Colonic mucosa (tissue), 4 donors: Measurements from ENCODE around the gene CCDC27. TPM values are rescaled to one million over a fixed set of nuclear protein-coding genes. Genes with fewer than 3 reads are reported as not detected.

Experiments used
- DNase-seq: peaks from one replicate; pipeline ENCODE4 v3.0.0-alpha.2; 2020
- H3K27ac ChIP-seq: fragments of 200-600 bp; one replicate; pipeline ENCODE4 v1.8.0; 2021
- H3K27me3 ChIP-seq: fragments of 200-600 bp; one replicate; pipeline ENCODE4 v1.8.0; 2021
- H3K36me3 ChIP-seq: fragments of 200-600 bp; one replicate; pipeline ENCODE4 v1.8.0; 2021
- H3K4me1 ChIP-seq: fragments of 200-600 bp; one replicate; pipeline ENCODE4 v1.8.0; 2021; ENCODE audit warnings: mild to moderate bottlenecking
- H3K4me3 ChIP-seq: fragments of 200-600 bp; one replicate; pipeline ENCODE4 v1.8.0; 2021
- H3K9ac ChIP-seq, 2 donors: one replicate each; pipeline ENCODE4 v1.7.0; 2013; ENCODE audit warnings: control low read depth in 2 of 2, low read depth in 2 of 2, low read length in 2 of 2
- H3K9me3 ChIP-seq: fragments of 200-600 bp; one replicate; pipeline ENCODE4 v1.8.0; 2021
- intact Hi-C: fragments of 100-400 bp; cut with DNase I; formaldehyde crosslinking; loops from one replicate; pipeline ENCODE4 v1.14.1; 2022
- total RNA-seq, 2 donors: library from RNA; stranded (reverse); fragmentation: NEBNext Ultra II Directional in 1 of 2; extraction: Animal tissue kit (Norgen Biotek cat#: 25700) in 1 of 2; gene quantifications; one replicate each; pipeline ENCODE4 v1.2.1, GENCODE V29; 2021
- TF ChIP-seq, protein P1 (sequence below): fragments of 200-600 bp; IDR thresholded peaks from one replicate; pipeline ENCODE4 v1.8.0; 2022; ENCODE audit warnings: antibody characterized with exemption, mild to moderate bottlenecking
- donor health status: healthy.
- donor health status: DM: no; HTN: no; CAD: no.
- donor health status: DM: no; HTN: no; CAD: no.

Gene CCDC27
- total RNA-seq, 2 donors from 2014 or later, result not detected

DNA sequence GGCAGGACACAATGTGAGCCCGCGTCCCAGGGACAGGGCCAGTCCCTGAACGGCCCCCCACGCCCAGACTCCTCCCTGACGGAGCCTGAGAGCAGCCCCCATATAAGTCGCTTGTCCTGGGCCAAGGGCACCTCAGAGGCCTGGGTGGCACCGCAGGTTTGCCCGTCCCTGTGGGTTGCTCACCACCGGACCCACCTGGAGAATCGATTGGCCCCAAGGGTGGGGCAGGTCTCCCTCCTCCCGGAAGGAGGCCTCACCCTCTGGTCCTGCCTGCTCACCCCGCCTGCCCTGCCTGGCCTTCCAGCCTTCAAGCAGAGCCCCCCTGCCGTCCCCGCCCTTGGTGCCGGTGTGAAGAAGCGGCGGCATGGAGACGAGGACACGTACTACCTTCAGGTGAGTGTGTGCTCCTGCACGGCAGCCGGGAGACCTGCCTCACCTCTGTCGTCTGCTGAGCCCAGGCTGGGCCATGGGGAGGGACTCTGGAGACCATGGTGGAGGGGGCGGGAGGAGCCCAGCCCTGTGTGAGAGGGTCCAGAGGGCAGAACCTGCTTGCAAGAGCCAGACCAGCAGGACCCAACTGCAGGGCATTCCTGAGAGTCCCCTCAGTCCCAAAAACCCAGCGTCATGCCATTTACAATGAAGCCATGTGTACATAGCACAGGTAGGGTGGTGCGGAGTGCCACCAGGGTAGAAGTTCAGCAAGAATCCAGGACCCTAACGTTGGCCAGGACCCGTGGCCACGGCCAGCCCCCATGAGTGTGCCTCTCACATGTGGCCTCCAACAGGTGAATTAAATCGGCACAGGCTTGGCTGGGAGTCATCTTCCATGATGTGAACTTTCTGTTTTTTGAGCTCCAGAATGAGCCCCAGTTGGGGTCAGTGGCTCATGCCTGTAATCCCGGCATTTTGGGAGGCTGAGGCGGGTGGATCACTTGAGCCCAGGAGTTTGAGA lies 24.1 kb upstream of the CCDC27 start:
- no peaks in the 10 kb centered on the region for H3K36me3 ChIP-seq
- intact Hi-C loops, result loop anchor here (10.0 kb wide), 1 partner anchor 233 kb away; no protein-coding TSS in a partner anchor
- TF ChIP-seq, protein P1, sequence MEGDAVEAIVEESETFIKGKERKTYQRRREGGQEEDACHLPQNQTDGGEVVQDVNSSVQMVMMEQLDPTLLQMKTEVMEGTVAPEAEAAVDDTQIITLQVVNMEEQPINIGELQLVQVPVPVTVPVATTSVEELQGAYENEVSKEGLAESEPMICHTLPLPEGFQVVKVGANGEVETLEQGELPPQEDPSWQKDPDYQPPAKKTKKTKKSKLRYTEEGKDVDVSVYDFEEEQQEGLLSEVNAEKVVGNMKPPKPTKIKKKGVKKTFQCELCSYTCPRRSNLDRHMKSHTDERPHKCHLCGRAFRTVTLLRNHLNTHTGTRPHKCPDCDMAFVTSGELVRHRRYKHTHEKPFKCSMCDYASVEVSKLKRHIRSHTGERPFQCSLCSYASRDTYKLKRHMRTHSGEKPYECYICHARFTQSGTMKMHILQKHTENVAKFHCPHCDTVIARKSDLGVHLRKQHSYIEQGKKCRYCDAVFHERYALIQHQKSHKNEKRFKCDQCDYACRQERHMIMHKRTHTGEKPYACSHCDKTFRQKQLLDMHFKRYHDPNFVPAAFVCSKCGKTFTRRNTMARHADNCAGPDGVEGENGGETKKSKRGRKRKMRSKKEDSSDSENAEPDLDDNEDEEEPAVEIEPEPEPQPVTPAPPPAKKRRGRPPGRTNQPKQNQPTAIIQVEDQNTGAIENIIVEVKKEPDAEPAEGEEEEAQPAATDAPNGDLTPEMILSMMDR, result no peak
- no peaks in the 10 kb centered on the region for H3K9me3 ChIP-seq
- DNase-seq, result no peak
- no peak overlapping the region for H3K27ac ChIP-seq
- H3K9ac ChIP-seq, result no peak overlapping the region
- no peaks in the 10 kb centered on the region for H3K27me3 ChIP-seq
- H3K4me3 ChIP-seq, result no peak overlapping the region
- no peaks in the 10 kb centered on the region for H3K4me1 ChIP-seq

DNA sequence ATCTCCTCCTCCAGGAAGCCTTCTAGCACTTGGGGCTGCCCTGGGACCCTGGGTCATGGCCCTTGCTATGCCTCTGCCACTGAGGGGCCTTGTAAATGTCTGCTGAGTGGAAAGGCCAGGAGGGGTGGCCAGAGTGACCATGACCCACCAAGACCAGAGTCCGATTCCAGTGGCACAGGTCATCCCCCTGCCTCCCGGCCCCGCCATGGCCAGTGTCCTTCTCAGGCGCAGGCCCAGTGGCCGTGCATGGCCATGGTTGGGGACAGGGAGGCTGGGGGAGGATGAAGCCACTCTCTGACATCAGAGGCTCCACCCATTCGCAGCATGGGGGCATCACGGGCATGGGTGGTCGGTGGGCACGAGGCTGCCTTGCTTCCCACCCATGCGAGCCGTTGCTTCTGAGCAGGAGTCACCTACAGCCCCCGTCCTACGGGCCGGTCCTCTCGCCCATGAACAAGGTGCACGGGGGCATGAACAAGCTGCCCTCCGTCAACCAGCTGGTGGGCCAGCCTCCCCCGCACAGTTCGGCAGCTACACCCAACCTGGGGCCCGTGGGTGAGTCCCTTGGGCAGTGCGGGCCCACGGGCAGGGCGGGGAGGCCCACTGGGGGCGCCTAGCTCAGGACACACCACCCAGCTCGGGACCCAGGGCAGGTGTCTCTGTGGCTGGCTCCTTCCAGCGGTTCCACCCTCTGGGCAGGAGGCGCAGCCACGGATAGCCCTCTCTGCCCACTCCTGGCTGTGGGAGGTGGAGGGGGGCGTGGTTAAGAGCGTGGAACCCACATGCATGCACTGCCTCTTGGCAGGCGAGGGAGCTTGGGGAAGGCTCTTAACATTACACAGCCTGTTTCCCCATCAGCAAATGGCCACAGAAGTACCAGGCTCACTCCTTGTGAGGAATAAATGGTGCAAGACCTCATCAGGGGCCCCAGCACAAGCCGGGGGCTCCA lies 22.4 kb upstream of the CCDC27 start:
- H3K27me3 ChIP-seq, result no peaks in the 10 kb centered on the region
- H3K9ac ChIP-seq, result no peak overlapping the region
- H3K4me1 ChIP-seq, result no peaks in the 10 kb centered on the region
- no peak overlapping the region for H3K27ac ChIP-seq
- no peaks in the 10 kb centered on the region for H3K9me3 ChIP-seq
- no peak overlapping the region for H3K4me3 ChIP-seq
- no peak for DNase-seq
- intact Hi-C loops, result loop anchor here (10.0 kb wide), 1 partner anchor 235 kb away; no protein-coding TSS in a partner anchor
- H3K36me3 ChIP-seq, result no peaks in the 10 kb centered on the region
- TF ChIP-seq, protein P1, result no peak

DNA sequence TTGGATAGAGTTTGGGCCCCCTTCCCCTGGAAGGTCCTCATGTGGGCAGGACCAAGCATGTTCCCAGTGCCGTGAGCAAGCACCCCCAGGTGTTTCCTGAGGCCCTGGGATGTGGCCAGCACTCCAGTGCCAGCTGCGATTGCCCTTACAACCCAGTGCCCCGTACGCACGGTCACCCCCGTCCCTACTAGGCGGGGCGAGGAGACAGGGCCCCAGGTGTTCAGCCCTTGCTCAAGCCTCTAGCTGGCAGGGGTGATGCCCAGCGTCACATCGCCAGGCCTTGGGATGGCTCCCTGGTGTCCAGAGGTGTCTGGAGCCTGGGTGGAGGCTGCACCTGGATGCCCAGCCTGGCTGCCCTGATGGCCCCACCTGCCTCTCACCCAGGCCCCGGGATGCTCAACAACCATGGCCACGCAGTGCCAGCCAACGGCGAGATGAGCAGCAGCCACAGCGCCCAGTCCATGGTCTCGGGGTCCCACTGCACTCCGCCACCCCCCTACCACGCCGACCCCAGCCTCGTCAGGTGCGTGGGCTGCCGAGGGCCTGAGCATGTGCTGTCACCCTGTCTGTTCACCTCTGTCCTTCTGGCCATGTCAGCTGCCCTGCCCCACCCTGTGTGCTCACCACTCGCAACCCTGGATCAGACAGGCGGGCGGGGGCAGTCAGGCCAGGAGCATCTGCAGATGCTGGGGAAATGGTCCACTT lies 21.6 kb upstream of the CCDC27 start:
- Histone ChIP-seq H3K36me3 (no peaks in the 10 kb centered on the region), H3K9ac (no peak overlapping the region), H3K4me3 (no peak overlapping the region), H3K9me3 (no peaks in the 10 kb centered on the region), H3K27ac (no peak overlapping the region), H3K4me1 (no peaks in the 10 kb centered on the region), H3K27me3 (no peaks in the 10 kb centered on the region)
- TF ChIP-seq, protein P1, result no peak
- no peak for DNase-seq
- intact Hi-C loops, result no loop called here

DNA sequence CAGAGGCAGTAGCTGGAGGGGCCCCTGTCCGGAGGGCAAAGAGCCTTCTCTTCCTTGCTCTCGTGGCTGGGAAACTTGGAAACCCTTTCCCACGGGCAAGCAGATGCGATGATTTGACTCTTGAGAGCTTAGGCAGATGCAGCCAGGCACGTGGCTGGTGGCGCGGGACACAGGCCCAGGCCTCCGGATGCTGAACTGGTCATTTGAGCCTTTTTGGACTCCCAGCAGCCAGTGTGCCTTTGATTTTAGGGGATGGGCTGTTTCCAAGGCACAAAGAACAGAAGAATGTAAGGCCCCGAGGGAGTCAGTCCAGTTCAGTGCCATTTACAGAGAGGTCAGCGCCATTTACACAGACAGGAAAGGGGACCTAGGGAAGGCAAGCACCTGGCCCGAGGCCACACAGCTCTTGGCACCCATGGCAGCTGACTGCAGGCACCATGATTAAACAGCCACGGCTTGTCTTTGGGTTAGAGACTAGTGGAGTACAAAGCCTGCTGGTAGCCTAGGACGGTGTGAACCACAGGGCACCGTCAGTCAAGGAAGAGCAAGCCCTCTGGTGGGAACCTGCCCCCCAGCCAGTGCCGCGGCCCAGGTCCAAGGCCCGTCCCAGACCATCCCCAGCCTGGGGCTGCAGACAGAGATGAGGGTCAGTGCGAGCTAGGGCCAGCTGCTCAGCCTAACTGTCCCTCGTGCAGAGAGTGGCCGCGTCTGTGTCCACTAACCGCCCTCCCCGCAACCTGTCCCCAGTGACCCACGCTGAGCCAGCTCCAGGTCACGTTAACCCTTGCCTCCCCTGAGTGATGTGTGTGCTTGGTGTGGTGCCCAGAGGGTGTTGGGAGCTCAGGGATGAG lies 20.4 kb upstream of the CCDC27 start:
- H3K27ac ChIP-seq, result no peak overlapping the region
- intact Hi-C loops, result no loop called here
- H3K36me3 ChIP-seq, result no peaks in the 10 kb centered on the region
- H3K4me3 ChIP-seq, result no peak overlapping the region
- H3K9me3 ChIP-seq, result no peaks in the 10 kb centered on the region
- no peaks in the 10 kb centered on the region for H3K27me3 ChIP-seq
- H3K9ac ChIP-seq, result no peak overlapping the region
- TF ChIP-seq, protein P1, result no peak
- H3K4me1 ChIP-seq, result no peaks in the 10 kb centered on the region
- DNase-seq, result no peak
